KMS-11 (cell line): ENCODE results near the gene EEF1AKMT3.

ENCODE experiments used
- H2AFZ ChIP-seq: fragments of 200-600 bp; sonication (generic); 2 replicates; pipeline ENCODE4 v1.6.1; 2016; ENCODE audit warnings: antibody characterized with exemption, mixed run types, low read depth
- H3K27ac ChIP-seq: fragments of 200-600 bp; sonication (generic); 2 replicates; pipeline ENCODE4 v1.6.1; 2016; ENCODE audit warnings: mild to moderate bottlenecking, mixed run types
- H3K27me3 ChIP-seq: fragments of 200-600 bp; sonication (generic); 2 replicates; pipeline ENCODE4 v1.6.1; 2017; ENCODE audit warnings: mild to moderate bottlenecking, low read depth, mixed run types, moderate library complexity; ENCODE audit not compliant: insufficient read depth
- H3K36me3 ChIP-seq: fragments of 200-600 bp; sonication (generic); 2 replicates; pipeline ENCODE4 v1.6.1; 2017; ENCODE audit warnings: mild to moderate bottlenecking, mixed run types; ENCODE audit not compliant: insufficient read depth
- H3K4me1 ChIP-seq: fragments of 200-600 bp; sonication (generic); 2 replicates; pipeline ENCODE4 v1.6.1; 2016; ENCODE audit warnings: mild to moderate bottlenecking, low read depth, mixed run types; ENCODE audit not compliant: poor library complexity, severe bottlenecking
- H3K4me2 ChIP-seq: fragments of 200-600 bp; sonication (generic); 2 replicates; pipeline ENCODE4 v1.7.0; 2016; ENCODE audit warnings: mild to moderate bottlenecking, mixed run types
- H3K4me3 ChIP-seq: fragments of 200-600 bp; sonication (generic); IDR thresholded peaks from 2 replicates; pipeline ENCODE4 v1.6.1; 2017; ENCODE audit warnings: low read depth, low read length, mixed read lengths; ENCODE audit not compliant: insufficient read depth
- H3K79me2 ChIP-seq: fragments of 200-600 bp; sonication (generic); 2 replicates; pipeline ENCODE4 v1.6.1; 2016; ENCODE audit warnings: low read depth, mixed run types; ENCODE audit not compliant: insufficient read depth
- H3K9ac ChIP-seq: fragments of 200-600 bp; sonication (generic); 2 replicates; pipeline ENCODE4 v1.6.1; 2016; ENCODE audit warnings: mild to moderate bottlenecking, mixed run types
- H4K20me1 ChIP-seq: fragments of 200-600 bp; sonication (generic); 2 replicates; pipeline ENCODE4 v1.6.1; 2016; ENCODE audit warnings: mild to moderate bottlenecking, mixed run types; ENCODE audit not compliant: insufficient read depth
- TF ChIP-seq, protein P1 (sequence below): fragments of 200-600 bp; sonication (generic); conservative IDR thresholded peaks from 2 replicates; pipeline ENCODE4 v1.6.1; 2017; ENCODE audit warnings: low read depth, mild to moderate bottlenecking, antibody characterized with exemption, low read length, moderate library complexity, mixed read lengths

Gene EEF1AKMT3

GRCh38 chr12:57735198-57735855 lies 37.1 kb upstream of the EEF1AKMT3 start:
- Histone ChIP-seq H4K20me1 (no peaks in the 10 kb centered on the region), H3K9ac (no peak overlapping the region), H3K4me1 (no peaks in the 10 kb centered on the region), H3K4me3 (no peak overlapping the region), H2AFZ (no peak overlapping the region), H3K27ac (no peak overlapping the region), H3K79me2 (no peaks in the 10 kb centered on the region), H3K4me2 (no peak overlapping the region), H3K27me3 (peaks cover 22% of the 10 kb centered on the region; the same call in 1 of the 2 replicates), H3K36me3 (no peaks in the 10 kb centered on the region)
- TF ChIP-seq, protein P1, sequence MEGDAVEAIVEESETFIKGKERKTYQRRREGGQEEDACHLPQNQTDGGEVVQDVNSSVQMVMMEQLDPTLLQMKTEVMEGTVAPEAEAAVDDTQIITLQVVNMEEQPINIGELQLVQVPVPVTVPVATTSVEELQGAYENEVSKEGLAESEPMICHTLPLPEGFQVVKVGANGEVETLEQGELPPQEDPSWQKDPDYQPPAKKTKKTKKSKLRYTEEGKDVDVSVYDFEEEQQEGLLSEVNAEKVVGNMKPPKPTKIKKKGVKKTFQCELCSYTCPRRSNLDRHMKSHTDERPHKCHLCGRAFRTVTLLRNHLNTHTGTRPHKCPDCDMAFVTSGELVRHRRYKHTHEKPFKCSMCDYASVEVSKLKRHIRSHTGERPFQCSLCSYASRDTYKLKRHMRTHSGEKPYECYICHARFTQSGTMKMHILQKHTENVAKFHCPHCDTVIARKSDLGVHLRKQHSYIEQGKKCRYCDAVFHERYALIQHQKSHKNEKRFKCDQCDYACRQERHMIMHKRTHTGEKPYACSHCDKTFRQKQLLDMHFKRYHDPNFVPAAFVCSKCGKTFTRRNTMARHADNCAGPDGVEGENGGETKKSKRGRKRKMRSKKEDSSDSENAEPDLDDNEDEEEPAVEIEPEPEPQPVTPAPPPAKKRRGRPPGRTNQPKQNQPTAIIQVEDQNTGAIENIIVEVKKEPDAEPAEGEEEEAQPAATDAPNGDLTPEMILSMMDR: no peak

- no peaks in the 10 kb centered on the region for H3K36me3 ChIP-seq
- peaks cover 7% of the 10 kb centered on the region for H3K4me1 ChIP-seq
- peaks cover 14% of the 10 kb centered on the region; the same call in 1 of the 2 replicates for H3K27me3 ChIP-seq
- TF ChIP-seq, protein P1: no peak
- H4K20me1 ChIP-seq: no peaks in the 10 kb centered on the region
- no peaks in the 10 kb centered on the region for H3K79me2 ChIP-seq
- no peak overlapping the region for H3K9ac ChIP-seq
- H3K4me2 ChIP-seq: no peak overlapping the region
- H3K27ac ChIP-seq: no peak overlapping the region
- H2AFZ ChIP-seq: no peak overlapping the region
- H3K4me3 ChIP-seq: no peak overlapping the region
Observed at GRCh38 chr12:57735952-57736740, 36.3 kb upstream of the EEF1AKMT3 start.

DNA sequence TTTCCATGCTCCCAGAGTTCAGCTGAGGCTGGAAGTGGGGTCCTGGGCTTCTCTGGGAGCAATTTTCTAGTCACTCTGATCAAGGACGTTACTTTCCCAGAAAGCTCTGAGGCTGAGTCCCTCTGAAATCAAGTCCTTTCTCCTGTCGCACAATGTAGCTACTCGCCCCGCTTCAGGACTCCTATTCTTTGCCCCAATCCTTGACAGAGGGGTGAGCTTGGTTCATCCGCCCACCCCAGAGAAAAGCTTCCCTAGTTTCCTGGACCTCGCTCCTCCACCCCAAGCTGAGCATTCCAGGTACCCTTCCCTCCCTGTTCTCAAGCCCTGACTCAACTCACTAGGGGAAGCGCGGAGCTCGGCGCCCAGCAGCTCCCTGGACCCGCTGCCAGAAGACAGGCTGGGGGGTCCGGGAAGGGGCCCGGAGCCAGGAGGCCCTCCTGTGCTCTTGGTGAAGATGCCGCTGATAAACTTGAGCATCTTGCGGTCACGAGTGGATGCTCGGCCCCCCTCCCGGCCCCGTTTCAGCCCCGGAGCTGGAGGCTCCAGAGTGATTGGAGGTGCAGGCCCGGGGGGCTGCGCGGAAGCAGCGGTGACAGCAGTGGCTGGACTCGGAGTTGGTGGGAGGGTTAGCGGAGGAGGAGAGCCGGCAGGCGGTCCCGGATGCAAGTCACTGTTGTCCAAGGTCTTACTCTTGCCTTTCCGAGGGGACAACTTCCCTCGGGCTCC lies 35.5 kb upstream of the EEF1AKMT3 start:
- Histone ChIP-seq H3K36me3 (no peaks in the 10 kb centered on the region), H4K20me1 (no peaks in the 10 kb centered on the region), H3K4me1 (peaks cover 9% of the 10 kb centered on the region), H3K4me2 (no peak overlapping the region), H3K9ac (no peak overlapping the region), H3K4me3 (no peak overlapping the region), H2AFZ (no peak overlapping the region), H3K27me3 (peaks cover 10% of the 10 kb centered on the region; the same call in 1 of the 2 replicates), H3K79me2 (no peaks in the 10 kb centered on the region), H3K27ac (no peak overlapping the region)
- TF ChIP-seq, protein P1: no peak

GRCh38 chr12:57737467-57738460 lies 34.6 kb upstream of the EEF1AKMT3 start:
- TF ChIP-seq, protein P1: no peak
- no peak overlapping the region for H3K4me2 ChIP-seq
- no peaks in the 10 kb centered on the region for H3K36me3 ChIP-seq
- H4K20me1 ChIP-seq: no peaks in the 10 kb centered on the region
- H3K27me3 ChIP-seq: peaks cover 10% of the 10 kb centered on the region; the same call in 1 of the 2 replicates
- H3K27ac ChIP-seq: no peak overlapping the region
- H3K4me3 ChIP-seq: no peak overlapping the region
- H3K9ac ChIP-seq: no peak overlapping the region
- no peak overlapping the region for H2AFZ ChIP-seq
- H3K4me1 ChIP-seq: peaks cover 18% of the 10 kb centered on the region
- no peaks in the 10 kb centered on the region for H3K79me2 ChIP-seq
